CD4-positive, alpha-beta T cell treated with Interleukin-12 subunit alpha and Interleukin-12 subunit beta, for 1 hour (primary cell): ENCODE measurements around the gene NTSR1.

Source experiments
- DNase-seq: peaks from one replicate; pipeline ENCODE4 v3.0.0-alpha.2; 2020

Gene NTSR1

DNA sequence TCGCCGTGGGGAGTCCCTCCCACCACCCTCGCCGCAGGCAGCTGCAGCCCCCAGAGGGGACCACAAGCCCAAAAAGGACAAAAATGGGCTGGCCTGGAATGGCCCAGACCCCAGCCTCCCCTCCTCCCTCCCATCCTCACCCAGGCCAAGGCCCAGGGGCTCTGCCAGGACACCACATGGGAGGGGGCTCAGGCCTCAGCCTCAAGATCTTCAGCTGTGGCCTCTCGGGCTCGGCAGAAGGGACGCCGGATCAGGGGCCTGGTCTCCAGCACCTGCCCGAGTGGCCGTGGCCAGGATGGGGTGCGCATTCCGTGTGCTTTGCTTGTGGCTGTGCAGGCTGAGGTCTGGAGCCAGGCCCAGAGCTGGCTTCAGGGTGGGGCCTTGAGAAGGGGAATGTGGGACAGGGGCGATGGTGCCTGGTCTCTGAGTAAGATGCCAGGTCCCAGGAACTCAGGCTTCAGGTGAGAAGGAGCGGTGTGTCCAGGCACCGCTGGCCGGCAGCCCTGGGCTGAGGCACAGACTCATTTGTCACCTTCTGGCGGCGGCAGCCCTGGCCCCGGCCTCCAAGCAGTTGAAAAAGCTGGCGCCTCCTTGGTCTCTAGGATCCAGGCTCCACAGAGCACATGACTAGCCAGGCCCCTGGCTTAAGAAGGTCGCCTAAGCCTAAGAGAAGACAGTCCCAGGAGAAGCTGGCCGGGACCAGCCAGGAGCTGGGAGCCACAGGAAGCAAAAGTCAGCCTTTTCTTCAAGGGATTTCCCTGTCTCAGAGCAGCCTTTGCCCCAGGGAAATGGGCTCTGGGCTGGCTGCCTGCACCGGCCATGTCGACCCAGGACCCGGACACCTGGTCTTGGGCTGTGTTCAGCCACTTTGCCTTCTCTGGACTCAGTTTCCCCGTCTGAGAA lies 52.5 kb downstream of the NTSR1 start:
- DNase-seq = no peak

DNA sequence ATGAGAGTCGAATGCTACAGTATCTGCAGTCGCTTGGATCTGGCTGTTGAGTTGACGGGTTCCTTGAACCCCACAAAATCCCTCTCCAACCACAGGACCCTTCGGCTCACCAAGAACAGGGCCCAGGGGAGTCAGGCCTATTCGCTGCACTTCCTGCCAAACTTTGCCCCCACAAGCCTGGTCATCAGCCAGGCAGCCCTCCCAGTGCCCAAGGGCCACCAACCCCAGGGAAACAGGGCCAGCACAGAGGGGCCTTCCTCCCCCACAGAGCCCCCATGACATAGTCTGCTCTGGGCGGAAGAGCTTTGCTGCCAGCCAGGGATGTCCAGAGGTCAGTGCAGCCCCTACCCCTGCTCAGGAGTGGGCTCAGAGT lies 53.1 kb downstream of the NTSR1 start:
- no peak for DNase-seq

DNA sequence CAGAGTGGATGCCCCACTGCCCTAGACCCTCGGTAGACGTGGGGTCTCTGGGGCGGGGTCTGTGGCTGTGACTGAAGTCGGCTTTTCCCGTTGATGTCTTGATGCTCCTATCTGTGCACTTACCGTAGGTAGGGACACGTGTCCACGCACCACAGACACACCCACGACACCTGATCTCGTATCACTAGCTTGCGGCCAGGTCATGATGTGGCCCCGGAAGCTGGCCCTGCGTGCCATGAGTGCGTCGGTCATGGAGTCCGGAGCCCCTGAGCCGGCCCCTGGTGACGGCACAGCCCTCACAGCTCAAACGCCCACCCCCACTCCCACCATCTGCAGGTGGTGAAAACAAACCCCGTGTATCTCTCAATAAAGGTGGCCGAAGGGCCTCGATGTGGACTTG lies 53.7 kb downstream of the NTSR1 start:
- DNase-seq = no peak

DNA sequence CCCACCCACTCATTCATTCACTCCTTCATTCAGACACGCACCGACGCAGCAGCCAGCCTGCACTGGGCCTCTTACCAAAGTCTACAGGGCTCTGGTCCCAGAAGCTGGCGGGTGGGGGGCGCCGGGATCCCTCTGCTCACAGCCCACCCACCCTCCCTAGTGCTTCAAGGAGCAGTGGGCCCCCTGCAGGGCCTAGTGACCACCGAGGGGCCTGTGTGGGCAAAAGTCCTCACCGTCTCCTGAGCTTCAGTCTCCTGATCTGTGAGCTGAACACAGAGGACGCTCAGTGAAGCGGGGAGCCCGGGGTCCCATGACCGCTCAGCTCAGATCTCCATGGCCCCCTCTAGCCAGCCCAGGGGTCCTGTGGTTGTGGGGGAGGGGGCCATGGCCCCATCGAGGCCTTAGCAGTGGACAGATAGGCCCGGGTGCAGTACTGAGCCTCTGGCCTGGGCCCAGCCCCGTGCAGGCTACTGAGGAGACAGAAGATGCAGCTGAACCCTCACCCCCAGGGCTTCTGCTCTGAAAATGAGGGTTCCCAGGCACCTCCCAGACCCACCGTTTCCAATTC lies 54.2 kb downstream of the NTSR1 start:
- no peak for DNase-seq

DNA sequence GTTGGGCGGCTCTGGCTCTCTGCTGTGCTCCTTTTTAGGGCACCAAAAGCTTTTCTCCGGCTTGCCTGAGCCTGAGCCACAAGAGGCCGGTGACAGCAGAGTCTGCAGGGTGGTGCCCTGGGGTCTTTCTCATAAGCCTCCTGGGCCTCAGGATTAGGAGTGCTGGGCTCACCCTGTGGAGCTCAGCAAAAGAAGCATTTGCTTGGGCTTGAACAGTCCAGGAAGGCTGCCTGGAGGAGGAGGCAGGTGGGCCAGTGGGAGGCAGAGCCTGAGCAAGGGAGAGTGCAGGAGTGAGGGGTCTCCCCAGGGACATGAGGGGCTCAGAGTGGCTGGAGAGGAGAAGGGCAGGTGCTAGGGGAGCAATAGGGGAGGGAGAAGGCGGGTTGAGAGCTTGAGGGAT lies 54.8 kb downstream of the NTSR1 start:
- no peak for DNase-seq

DNA sequence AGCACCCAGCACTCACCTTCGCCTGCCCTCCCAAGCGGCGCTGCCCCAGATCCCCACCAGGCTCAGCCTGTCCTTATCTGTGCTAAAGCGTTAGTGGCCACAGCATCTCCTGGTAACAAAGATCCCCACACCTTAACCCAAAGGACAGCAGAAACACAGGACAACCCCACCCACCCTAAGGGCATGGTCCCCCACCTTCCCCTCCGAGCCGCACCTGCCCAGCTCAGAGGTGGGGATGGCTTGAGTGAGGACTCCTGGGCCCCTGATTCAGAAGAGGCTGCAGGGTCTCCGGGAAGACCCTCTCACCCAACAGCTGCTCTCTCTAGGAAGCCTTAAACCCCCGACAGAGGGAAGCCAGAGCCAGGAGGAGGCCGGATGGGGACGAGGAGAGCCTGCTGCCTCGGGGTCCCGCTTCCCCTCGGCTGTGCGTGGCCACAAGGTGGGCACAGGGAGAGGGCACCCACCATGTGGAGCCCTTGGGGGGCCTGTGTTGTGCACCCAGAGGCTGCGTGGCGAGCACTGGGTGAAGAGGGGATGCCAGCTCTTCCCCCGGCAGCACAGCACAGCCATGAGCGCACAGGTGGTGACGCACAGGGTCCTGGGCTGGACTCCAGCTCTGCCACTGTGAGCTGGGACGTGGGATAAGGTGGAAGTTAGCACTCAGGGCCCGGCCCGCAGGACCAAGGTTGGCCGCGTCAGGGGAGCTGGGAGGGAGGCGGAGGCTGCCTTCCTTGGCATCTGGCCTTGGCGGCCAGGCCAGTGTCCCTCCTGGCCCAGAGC lies 55.7 kb downstream of the NTSR1 start:
- no peak for DNase-seq

DNA sequence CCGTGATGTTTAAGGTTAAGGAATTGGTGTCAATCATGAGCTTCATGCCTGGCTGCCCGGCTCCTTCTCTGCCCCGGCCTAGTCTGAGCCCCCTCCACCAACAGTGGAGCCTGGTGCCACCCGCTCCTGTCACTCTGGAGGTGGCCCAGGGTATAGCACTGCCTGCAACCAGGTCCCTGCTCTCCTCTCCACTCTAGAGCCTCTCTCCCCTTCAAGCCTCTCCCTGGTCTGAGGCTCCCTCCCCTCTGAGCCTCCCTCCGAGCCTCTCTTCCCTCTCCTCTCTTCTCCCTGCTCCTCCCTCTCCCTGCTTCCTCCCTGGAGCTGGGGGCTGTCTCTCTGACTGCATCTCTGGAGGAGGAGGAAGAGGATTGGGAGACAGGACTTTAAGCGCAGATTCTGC lies 56.4 kb downstream of the NTSR1 start:
- no peak for DNase-seq

DNA sequence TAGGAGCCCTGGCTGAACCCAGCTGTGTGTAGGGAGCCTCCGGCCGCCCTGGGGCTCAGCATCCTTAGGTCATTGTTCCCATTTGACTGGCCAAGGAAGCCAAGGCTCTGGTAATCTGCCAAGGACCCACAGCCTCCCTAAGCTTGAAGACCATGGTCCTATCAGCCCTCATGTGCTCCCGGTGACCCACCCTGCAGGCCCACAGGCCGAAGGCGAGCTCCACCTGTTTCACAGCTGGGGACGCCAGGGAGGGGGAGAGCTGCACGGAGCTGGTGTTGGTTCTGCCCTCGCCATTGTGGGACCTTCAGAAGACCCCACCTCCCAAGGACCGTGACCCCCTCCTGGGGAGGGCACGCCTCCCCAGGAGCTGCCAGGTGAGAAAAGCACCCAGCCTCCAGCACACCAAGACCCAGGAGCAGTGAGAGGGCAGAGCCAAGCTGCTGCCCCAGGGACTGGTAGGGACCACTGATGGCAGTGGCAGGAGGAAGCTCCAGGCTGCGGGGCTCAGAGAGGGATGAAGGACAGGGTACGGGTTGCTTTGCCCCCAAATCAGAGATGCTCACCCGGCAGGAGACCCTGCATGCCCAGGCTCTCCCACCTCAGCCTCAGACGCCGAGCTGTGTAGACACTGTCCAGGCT lies 56.9 kb downstream of the NTSR1 start:
- DNase-seq = no peak

DNA sequence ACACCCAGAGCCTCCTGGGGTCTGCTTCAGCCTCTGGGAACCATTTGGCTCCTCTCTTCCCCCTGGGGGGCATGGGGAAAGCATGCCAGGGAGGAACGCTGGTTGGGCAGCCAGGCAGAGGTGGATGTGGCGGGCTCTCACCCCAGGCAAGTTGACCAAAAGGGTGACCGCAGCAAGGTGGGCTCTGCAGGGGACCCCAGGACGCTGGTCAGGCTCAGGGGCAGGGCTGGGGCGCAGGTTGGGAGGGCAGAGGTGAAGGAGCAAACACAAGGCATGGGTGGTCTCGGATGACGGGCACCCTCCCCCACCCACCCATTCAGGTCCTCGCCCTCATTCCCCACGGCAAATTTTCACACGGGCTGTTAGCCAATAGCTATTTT lies 57.4 kb downstream of the NTSR1 start:
- DNase-seq = no peak

DNA sequence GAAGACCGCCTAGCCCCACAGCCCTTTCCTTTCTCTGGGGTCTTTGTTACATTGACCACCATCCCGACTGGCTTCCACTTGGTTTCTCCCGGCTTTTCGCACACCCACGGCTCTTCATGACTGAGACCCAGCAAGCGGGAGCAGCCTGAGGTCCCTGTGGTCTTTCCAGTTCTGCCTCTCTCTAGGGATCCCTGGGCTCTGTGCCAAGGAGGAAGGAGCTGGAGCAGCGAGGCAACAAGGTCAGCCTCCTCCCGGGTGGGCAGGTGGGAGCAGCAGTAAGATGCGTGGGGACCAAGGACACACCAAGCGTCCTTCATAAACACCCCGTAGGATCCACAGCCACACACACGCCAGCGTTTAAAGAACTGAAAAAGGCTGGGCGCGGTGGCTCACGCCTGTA lies 58.1 kb downstream of the NTSR1 start:
- DNase-seq = no peak

DNA sequence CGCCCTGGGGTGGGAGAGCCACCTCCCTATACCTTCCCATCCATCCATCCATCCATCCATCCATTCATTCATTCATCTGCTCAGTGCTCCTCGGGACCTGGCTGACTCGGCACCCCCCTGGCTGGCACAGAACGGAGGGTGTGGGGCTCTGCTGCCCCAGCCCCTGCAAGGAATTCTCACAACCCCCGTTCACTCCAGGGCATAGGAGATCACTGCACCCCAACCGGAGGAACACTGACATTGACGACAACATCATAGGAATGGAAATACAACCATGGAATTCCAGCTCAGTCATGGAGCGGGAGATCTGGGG lies 59.6 kb downstream of the NTSR1 start:
- DNase-seq = no peak

DNA sequence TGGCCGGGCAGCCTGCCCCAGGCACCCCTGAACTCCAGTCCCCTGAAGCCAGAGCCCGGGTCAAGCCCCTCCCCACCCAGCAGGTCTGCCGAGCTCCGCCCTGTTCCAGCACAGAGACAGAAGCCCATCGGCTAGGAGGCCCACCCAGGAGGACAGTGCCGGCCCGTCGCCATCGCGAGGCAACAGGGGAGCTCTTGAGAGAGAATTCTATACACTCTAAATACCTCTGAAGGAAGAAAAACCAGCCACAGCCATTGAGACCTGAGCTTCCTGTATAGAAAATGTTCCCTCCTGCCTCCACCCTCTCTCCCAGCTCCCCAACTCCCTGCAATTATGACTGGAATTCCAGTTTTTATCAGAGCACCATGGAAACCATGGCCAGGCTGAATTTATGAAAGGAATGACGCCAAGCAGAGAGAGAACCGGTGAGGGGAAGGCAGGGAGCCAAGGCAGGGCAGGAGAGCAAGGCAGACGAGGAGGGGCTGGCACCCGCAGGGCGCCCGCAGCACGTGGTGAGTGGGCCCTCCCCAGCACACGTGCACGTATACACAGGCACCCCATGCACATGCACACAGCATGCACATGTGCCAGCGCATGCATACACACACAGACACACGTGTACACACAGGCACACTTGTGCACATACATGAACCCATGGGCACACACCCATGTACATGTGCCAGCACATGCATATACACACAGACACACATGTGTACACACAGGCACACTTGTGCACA lies 60.1 kb downstream of the NTSR1 start:
- DNase-seq = no peak

DNA sequence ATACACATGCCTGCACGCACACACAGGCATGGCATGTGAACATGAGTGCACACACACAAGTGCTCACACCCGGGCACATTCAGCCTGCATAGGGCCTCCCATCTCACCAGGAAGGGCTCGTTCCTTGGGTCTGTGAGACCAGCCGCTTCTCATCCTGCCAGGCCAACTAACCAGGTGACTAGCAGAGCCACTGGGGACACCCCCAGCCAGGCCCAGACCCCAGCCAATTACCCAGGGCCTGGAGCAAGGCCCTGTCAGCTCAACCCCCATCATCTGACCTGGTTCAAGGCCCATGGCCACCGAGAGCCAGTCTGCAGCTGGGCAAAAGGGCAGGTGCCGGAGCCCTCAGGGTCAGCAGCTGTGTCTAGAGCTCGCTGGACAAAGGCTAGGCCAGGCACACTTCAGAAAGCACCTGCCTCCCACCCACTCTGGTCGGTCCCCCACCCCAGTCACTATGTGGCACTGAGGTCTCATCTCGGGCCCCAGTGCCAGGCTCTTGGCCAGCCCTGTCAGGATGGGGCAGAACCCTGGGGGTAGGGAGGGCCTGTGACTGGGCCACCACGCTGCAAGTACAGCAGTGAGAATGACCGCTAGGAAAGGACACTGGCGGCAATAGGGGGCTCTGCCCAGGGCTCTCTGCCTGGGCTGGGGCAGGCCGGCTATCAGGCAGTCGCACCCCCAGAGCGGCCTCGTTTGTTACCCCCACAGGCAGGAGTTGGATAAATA lies 60.9 kb downstream of the NTSR1 start:
- DNase-seq = no peak

DNA sequence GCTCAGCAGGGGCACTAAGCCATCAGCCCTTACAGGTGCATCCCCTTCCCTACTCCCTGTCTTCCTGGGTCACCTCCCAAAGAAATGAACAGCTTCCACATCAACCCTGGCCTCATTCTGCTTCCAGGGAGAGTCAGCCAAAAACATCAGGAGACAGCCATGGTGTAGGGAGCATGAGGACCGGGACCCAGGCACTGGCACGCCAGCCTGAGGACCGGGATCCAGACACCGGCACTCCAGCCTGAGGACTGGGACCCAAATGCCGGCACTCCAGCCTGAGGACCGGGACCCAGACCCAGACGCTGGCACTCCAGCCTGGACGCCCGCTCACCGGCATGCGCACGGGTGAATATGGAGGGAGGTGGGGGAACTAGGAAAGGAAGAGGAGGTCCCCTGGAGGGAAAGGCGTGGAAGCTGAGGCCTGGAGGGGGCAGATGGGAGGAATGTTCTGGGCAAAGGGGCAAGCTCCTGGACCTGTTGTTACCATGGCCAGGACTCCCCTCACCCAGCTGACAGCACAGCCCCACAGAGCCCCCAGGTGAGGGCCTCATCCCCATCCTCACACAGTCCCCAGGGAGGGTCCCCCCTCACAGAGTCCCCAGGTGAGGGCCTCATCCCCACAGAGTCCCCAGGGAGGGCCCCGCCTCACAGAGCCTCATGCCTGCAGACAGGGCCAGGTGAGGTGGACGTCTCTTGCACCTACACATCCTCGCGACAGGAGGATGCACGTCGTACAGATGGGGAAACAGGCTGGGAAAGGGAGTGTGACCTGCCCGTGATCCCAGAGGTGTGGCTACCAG lies 61.7 kb downstream of the NTSR1 start:
- no peak for DNase-seq

DNA sequence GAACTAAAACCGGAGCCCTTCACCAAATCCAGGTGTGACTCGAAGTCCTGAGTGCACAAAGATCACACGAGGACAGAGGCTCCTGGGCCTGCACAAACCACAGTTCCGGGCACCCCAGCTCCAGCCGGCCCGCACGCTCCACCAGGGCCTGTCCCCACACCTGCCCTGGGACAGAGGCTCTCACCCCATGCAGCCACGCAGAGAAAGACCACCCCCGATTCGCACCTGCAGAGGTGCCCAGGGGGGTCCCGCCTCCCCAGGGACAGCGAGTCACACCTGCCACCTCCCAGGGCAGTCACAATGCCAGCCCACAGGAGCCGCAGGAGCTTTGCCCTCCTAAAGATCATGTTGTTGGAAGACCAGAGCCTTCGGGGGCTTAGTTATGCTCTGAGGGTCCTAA lies 62.3 kb downstream of the NTSR1 start:
- no peak for DNase-seq

DNA sequence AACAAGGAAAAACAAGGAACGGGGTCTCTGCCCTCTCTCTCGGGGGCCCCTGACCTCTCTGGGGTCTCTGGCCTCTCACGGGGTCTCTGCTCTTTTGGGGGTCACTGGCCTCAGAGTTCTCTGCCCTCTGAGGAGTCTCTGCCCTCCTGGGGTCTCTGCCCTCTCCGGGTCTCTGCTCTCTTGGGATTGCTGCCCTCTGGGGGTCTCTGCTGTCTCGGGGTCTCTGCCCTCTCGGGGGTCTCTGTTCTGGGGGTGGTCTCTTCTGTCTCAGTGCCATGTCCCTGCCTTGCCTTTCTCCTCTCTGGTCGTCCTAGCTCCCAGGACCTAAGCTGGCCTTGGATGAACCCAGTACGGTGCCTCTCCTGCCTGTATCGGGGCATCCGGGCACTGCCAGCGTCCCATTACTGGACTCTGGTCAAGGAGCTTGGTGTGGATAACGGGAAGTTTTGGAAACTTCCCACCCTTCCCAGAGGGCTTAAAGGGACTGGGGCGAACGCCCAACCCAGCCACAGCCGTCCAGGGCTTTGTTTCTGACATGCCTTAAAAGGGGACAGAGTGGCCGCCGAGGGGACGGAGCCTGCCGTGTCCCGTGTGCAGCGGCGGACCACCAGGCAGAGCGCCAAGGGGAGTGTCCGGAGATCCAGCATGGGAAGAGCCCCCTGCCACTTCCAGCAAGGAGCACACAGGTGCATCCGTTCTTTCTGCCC lies 62.9 kb downstream of the NTSR1 start:
- no peak for DNase-seq

DNA sequence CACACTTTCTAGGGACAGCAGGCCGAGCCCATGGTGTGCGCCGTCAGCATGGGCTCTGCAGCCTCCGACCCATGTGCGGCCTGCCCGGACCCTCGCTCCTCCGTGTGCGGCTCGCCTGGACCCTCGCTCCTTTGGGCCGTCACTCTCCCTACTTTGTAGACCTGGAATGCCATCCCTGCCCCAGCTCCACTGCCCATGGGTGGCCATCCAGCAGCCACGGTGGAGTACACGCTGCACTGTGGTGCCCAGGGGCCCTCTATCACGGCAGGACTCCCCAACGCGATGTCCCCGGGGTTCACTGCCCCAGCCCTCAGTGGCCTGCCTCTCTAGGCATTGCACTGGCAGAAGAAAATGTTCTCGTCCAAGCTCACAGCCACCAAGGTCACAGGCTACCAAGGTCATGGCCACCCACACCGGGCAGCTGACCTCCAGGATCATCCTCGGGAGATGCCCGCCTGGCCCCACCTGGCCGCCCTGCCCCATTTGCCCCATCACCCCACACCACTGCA lies 63.5 kb downstream of the NTSR1 start:
- no peak for DNase-seq

DNA sequence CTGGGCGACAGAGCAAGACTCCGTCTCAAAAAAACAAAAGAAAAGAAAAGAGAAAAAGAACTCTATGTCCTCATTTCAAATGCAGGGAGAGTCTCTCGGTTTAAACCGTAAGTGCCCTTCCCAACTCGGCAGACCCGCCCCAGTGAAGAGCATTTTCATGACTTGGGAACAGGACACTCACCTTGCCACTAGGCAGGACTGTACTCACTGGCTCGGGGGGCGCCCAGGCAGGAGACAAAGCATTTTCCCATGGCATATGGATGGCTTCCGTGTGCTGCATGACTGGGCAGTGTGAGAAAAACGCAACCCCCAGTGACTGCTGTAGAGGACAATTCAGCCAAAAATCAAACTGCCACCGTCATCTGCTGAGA lies 64.0 kb downstream of the NTSR1 start:
- no peak for DNase-seq

DNA sequence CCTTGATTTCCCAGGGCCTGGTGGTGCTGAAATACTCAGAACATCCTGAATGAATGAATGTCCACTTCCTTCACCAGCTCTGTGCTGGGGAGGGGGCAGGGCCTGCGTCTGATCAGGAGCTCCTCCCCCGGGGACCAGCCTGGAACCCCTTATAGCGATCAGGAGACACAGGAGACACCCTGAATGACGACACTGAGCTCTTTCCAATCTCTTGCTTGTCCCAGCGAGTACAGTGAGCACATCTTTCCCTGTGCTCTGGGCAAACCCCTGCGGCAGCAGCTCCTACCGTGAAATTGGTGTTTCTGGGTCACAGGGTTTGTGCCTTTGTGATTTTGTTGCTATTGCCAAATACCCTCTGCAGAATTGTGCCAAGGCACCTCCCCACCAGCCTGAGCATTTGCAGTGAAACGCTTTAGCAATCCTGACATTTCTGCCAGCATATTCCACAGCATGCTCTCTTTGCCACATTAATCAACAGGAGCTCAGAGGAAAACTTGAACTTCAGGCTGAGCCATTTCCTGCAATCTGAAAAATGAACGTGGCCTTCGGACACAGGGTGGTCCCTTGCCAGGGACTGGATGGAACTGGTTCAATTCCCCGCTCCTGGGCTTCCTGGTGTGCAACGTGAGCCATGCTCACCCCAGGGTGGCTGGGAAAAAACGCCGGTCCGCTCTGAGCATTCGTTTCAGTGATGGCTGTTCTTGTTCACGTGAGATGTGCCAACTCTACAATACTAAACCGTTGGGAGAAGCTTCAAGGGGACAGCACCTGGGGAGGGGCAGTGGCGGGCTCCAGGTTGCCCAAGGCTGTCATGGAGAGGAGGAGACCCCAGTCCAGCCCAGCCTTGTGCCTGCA lies 64.6 kb downstream of the NTSR1 start:
- no peak for DNase-seq
